Measurements from ENCODE around the gene POLR2C. TPM values are rescaled to one million over a fixed set of nuclear protein-coding genes. Genes with fewer than 3 reads are reported as not detected.
A peak's percentile ranks its signal among the peaks of the same experiment; 100 is the strongest.

POLR2C gene
- total and polyA plus RNA-seq, 2 of the 13 experiments (the other 11 are each of a cell fraction or from before 2014, with no cell fraction given) = 104 to 216 TPM

- peak; percentile 61 for TF ChIP-seq GATAD2A (CRISPR knock-in tag; IDR thresholded peaks at IDR 0.05)
- TF ChIP-seq ZNF567 (CRISPR knock-in tag; IDR thresholded peaks at IDR 0.05; ENCODE audit: borderline replicate concordance) = no peak
- no peak for TF ChIP-seq KLF12 (CRISPR knock-in tag; IDR thresholded peaks at IDR 0.05; ENCODE audit: borderline replicate concordance)
- no peak for TF ChIP-seq HES4 (CRISPR knock-in tag; IDR thresholded peaks at IDR 0.05; ENCODE audit: borderline replicate concordance)
- TF ChIP-seq ZNF136 (CRISPR knock-in tag; IDR thresholded peaks at IDR 0.05; ENCODE audit: low read depth) = no peak
- TF ChIP-seq, protein P1, sequence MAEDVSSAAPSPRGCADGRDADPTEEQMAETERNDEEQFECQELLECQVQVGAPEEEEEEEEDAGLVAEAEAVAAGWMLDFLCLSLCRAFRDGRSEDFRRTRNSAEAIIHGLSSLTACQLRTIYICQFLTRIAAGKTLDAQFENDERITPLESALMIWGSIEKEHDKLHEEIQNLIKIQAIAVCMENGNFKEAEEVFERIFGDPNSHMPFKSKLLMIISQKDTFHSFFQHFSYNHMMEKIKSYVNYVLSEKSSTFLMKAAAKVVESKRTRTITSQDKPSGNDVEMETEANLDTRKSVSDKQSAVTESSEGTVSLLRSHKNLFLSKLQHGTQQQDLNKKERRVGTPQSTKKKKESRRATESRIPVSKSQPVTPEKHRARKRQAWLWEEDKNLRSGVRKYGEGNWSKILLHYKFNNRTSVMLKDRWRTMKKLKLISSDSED (CRISPR knock-in tag; IDR thresholded peaks at IDR 0.05) = no peak
- no peak for TF ChIP-seq U2AF2 (IDR thresholded peaks at IDR 0.05; ENCODE audit: low read depth, low read length)
- 0 out of 2 replicates have a peak, but pooled peaks have one; percentile 46 for TF ChIP-seq BCL6 (CRISPR knock-in tag; IDR thresholded peaks at IDR 0.05)
- no peak for TF ChIP-seq ZNF644 (CRISPR knock-in tag; IDR thresholded peaks at IDR 0.05; ENCODE audit: low read depth)
- peak; percentile 77; the same call in 1 of the 2 replicates for TF ChIP-seq REPIN1 (CRISPR knock-in tag; IDR thresholded peaks at IDR 0.05; ENCODE audit: borderline replicate concordance, low read depth)
- TF ChIP-seq ZFYVE20 (CRISPR knock-in tag; IDR thresholded peaks at IDR 0.05; ENCODE audit: borderline replicate concordance, low read depth) = no peak
- no peak for TF ChIP-seq FOXJ3 (CRISPR knock-in tag; IDR thresholded peaks at IDR 0.05; ENCODE audit: borderline replicate concordance)
- no peak for TF ChIP-seq RBFOX2 (IDR thresholded peaks at IDR 0.05; ENCODE audit: low read depth, low read length)
- TF ChIP-seq TCF7L2 (IDR thresholded peaks at IDR 0.05; ENCODE audit: low read depth, low read length) = no peak
- no peak for TF ChIP-seq SNAPC4 (CRISPR knock-in tag; IDR thresholded peaks at IDR 0.05)
- TF ChIP-seq, protein P2, sequence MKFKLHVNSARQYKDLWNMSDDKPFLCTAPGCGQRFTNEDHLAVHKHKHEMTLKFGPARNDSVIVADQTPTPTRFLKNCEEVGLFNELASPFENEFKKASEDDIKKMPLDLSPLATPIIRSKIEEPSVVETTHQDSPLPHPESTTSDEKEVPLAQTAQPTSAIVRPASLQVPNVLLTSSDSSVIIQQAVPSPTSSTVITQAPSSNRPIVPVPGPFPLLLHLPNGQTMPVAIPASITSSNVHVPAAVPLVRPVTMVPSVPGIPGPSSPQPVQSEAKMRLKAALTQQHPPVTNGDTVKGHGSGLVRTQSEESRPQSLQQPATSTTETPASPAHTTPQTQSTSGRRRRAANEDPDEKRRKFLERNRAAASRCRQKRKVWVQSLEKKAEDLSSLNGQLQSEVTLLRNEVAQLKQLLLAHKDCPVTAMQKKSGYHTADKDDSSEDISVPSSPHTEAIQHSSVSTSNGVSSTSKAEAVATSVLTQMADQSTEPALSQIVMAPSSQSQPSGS (CRISPR knock-in tag; IDR thresholded peaks at IDR 0.05) = 0 out of 2 replicates have a peak, but pooled peaks have one; percentile 26
- no peak for TF ChIP-seq SP2 (CRISPR knock-in tag; IDR thresholded peaks at IDR 0.05)
Measured at GRCh38 chr16:57519796-57520360, 57.4 kb downstream of the POLR2C start (continued).
